Activated T-cell treated with anti-CD3 and anti-CD28 coated beads, Interleukin-2, amount 50 U/mL, for 24 hours (primary cell): ENCODE results near the gene KCNQ1OT1.

Source experiments
- DNase-seq: peaks from one replicate; pipeline ENCODE4 v3.0.0-alpha.2; 2020
- H3K27ac Mint-ChIP-seq: 2 replicates; pipeline ENCODE4 v1.8.0; 2020; ENCODE audit warnings: mild to moderate bottlenecking, mixed read lengths
- H3K27me3 Mint-ChIP-seq: 2 replicates; pipeline ENCODE4 v1.8.0; 2020; ENCODE audit warnings: mixed read lengths
- H3K36me3 Mint-ChIP-seq: 2 replicates; pipeline ENCODE4 v1.8.0; 2020; ENCODE audit warnings: low read depth, mixed read lengths
- H3K4me1 Mint-ChIP-seq: 2 replicates; pipeline ENCODE4 v1.8.0; 2020; ENCODE audit warnings: low read depth, mixed read lengths
- H3K4me3 Mint-ChIP-seq: 2 replicates; pipeline ENCODE4 v1.8.0; 2020; ENCODE audit warnings: mild to moderate bottlenecking, moderate library complexity, mixed read lengths
- H3K9me3 Mint-ChIP-seq: 2 replicates; pipeline ENCODE4 v1.8.0; 2020; ENCODE audit warnings: mixed read lengths

KCNQ1OT1 gene

DNA sequence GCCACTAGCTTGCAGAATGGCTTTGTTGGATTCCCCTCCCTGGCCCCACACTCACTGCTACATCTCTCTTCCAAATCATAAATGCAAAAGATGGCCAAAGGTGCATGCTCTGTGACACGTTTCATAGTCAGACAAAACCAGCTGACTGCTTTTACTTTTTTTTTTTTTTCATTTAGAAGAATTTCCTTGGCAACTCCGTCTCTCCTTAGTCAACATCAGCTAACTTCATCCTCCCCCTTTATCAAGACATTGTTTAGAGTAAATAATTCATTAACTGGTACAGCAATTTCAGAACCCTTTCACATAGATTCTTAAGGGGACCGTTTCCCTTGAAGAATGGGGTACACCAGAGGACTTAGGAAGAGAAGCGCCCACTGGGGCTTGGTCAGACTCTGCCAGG, 16.0 kb downstream of the KCNQ1OT1 start:
- H3K27me3 Mint-ChIP-seq: no peaks in the 10 kb centered on the region
- DNase-seq: no peak
- no peak overlapping the region for H3K4me3 Mint-ChIP-seq
- H3K36me3 Mint-ChIP-seq: peaks cover 4% of the 10 kb centered on the region
- H3K4me1 Mint-ChIP-seq: peaks cover 3% of the 10 kb centered on the region
- no peak overlapping the region for H3K27ac Mint-ChIP-seq
- no peaks in the 10 kb centered on the region for H3K9me3 Mint-ChIP-seq

GRCh38 chr11:2681408-2682145, 18.2 kb downstream of the KCNQ1OT1 start:
- Mint-ChIP-seq H3K27ac (peak overlapping the region; percentile 34), H3K27me3 (no peaks in the 10 kb centered on the region), H3K9me3 (no peaks in the 10 kb centered on the region), H3K4me1 (peaks cover 3% of the 10 kb centered on the region), H3K36me3 (peaks cover 8% of the 10 kb centered on the region), H3K4me3 (no peak overlapping the region)
- peak; percentile 3 for DNase-seq

DNA sequence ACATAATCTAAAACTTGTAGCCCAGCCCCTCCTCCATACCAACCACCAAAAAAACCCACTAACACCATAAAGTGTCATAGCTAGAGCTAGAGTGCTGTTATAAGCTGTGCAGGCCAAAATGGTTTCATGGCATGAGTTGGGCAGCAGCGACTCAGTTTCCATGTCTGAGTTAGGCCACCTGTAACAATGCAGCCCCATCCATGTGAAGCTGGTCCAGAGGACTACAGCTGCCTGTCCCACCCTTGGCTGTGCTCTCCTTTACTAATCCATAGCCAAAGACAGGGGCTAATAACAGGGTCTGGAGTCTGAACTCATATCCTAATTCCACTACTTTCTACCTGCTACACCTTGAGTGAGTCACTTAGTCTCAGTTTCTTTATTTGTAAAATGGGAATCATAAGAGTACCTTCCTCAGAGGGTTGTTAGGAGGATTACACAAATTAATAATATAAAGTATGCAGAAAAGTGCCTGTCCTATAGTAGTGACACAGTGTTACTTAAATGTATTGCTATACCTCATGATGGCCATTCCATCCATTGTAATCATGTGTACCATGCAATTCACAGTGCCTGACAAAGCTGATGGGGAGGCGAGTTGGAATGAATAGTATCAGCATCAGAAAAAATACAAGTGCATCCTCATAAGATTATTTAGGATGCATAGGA, 20.6 kb downstream of the KCNQ1OT1 start:
- Mint-ChIP-seq H3K4me3 (no peak overlapping the region), H3K9me3 (no peaks in the 10 kb centered on the region), H3K36me3 (peaks cover 3% of the 10 kb centered on the region), H3K4me1 (peaks cover 3% of the 10 kb centered on the region), H3K27me3 (no peaks in the 10 kb centered on the region), H3K27ac (no peak overlapping the region)
- peak; percentile 6 for DNase-seq

- peaks cover 3% of the 10 kb centered on the region for H3K36me3 Mint-ChIP-seq
- H3K27ac Mint-ChIP-seq: no peak overlapping the region
- no peaks in the 10 kb centered on the region for H3K27me3 Mint-ChIP-seq
- H3K4me1 Mint-ChIP-seq: peaks cover 3% of the 10 kb centered on the region
- DNase-seq: no peak
- H3K9me3 Mint-ChIP-seq: no peaks in the 10 kb centered on the region
- no peak overlapping the region for H3K4me3 Mint-ChIP-seq
These were observed 21.4 kb downstream of the KCNQ1OT1 start for GRCh38 chr11:2678396-2678795.

- H3K27ac Mint-ChIP-seq: no peak overlapping the region
These were observed 22.7 kb downstream of the KCNQ1OT1 start for GRCh38 chr11:2677127-2677526.

DNA sequence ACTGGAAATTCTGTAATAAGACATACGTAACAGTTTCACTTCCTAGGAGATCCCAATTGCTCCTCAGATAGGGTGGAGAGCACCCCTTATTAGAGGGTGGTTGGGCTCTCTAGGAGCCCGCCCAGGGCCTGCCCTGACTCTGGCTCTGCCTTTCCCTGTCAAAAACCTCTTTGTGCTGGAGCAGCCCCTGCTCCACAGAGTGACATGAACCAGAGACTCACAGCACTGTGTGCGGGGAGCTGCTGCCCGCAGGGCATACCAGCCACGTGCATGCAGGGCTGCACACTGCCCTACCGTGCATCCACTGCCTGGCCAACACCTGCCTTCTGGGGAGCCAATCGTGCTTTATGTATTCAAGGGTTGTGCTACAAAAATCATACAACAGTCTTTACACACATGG, 24.3 kb downstream of the KCNQ1OT1 start:
- Mint-ChIP-seq H3K27me3 (no peaks in the 10 kb centered on the region), H3K4me3 (no peak overlapping the region), H3K36me3 (peaks cover 3% of the 10 kb centered on the region), H3K27ac (no peak overlapping the region), H3K4me1 (peaks cover 3% of the 10 kb centered on the region), H3K9me3 (no peaks in the 10 kb centered on the region)
- DNase-seq: peak; percentile 12

More at GRCh38 chr11:2677127-2677526, 22.7 kb downstream of the KCNQ1OT1 start:
- Mint-ChIP-seq H3K9me3 (no peaks in the 10 kb centered on the region), H3K4me3 (no peak overlapping the region), H3K36me3 (peaks cover 3% of the 10 kb centered on the region), H3K27me3 (no peaks in the 10 kb centered on the region), H3K4me1 (peaks cover 3% of the 10 kb centered on the region)
- no peak for DNase-seq

- Mint-ChIP-seq H3K27me3 (no peaks in the 10 kb centered on the region), H3K36me3 (peaks cover 3% of the 10 kb centered on the region), H3K9me3 (no peaks in the 10 kb centered on the region), H3K27ac (no peak overlapping the region), H3K4me3 (no peak overlapping the region), H3K4me1 (peaks cover 3% of the 10 kb centered on the region)
- no peak for DNase-seq
These were observed 25.1 kb downstream of the KCNQ1OT1 start for GRCh38 chr11:2674658-2675131.

GRCh38 chr11:2673871-2674471, 25.8 kb downstream of the KCNQ1OT1 start:
- H3K4me3 Mint-ChIP-seq: no peak overlapping the region
- no peaks in the 10 kb centered on the region for H3K9me3 Mint-ChIP-seq
- H3K27ac Mint-ChIP-seq: no peak overlapping the region
- H3K36me3 Mint-ChIP-seq: peaks cover 3% of the 10 kb centered on the region
- DNase-seq: peak; percentile 11
- no peaks in the 10 kb centered on the region for H3K4me1 Mint-ChIP-seq
- H3K27me3 Mint-ChIP-seq: no peaks in the 10 kb centered on the region

DNA sequence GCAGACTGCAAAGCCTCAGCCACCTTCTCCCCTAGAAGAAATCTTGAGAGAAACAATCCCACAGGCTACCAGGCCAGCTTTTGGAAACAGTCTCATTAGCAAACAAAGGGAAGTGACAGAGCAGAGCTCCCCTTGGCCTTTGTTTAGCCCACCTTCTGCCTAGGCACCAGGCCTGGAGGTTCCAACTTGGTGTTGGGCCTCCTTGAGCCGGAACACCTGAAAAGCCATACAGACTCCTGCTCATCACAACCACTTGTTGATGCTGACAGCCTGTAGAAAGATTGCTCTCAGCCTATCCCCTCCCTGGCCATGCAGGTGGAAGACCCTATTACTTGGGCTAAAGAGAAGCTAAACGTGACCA, 26.6 kb downstream of the KCNQ1OT1 start:
- Mint-ChIP-seq H3K9me3 (no peaks in the 10 kb centered on the region), H3K4me1 (no peaks in the 10 kb centered on the region), H3K36me3 (no peaks in the 10 kb centered on the region), H3K4me3 (no peak overlapping the region), H3K27ac (no peak overlapping the region), H3K27me3 (no peaks in the 10 kb centered on the region)
- DNase-seq: peak; percentile 15

DNA sequence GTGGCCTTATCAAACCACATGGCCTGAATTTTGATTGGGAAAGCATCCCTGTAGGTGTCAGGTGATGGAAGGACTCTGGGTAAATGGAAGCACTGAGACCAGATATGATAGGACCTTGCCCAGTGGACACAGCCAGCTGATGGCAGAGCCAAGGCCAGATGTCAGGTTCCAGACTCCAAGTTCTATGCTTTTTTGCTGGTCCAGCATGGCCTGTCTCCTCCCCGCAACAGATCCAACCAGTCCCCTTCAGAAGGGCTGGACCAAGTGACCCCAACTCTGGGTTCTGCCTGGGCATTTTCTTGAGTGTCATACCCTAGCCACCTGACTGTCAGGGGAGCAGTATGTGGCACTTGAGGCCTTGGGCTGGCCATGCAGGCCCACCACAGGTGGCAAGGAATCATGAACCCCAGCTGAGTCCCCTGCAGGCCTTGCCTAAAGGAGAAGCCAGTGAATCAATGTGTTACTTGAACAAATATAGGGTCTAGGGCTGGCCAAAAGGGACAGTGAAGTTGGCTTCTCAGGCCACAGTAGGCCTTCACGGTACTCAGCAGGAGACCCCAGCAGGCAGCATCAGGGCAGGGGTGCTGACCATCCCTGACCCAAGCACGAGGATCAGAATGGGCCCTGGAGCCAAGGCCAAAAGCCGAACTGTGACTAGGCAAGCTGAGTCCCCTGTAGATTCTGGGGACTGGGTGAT, 27.1 kb downstream of the KCNQ1OT1 start:
- Mint-ChIP-seq H3K27me3 (no peaks in the 10 kb centered on the region), H3K36me3 (no peaks in the 10 kb centered on the region)
- DNase-seq: peak; percentile 16

DNA sequence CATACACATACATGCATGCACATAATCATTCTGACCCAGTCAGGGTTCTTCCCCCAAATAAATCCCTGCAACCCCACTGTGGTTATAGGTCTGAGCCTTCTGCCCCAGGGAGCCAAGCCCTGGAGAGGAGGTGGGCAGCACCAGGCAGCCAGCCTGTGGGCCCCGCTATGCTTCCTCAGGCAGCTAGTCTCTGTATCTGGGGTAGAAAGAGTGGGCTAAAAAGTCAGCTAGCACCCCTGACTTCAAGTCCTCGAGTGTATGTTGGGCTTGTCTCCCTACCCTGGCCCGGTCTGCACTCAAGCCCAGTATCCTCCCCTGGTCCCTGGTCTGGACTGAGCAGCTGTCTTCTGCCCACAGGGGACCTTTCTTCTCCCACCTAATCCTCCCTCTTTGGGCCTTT, 28.0 kb downstream of the KCNQ1OT1 start:
- no peak for DNase-seq
- Mint-ChIP-seq H3K9me3 (no peaks in the 10 kb centered on the region), H3K4me1 (no peaks in the 10 kb centered on the region), H3K27ac (no peak overlapping the region), H3K4me3 (no peak overlapping the region), H3K36me3 (no peaks in the 10 kb centered on the region), H3K27me3 (no peaks in the 10 kb centered on the region)

More for the DNA sequence above, 27.1 kb downstream of the KCNQ1OT1 start:
- H3K27ac Mint-ChIP-seq: no peak overlapping the region
- H3K4me1 Mint-ChIP-seq: no peaks in the 10 kb centered on the region
- H3K9me3 Mint-ChIP-seq: no peaks in the 10 kb centered on the region
- H3K4me3 Mint-ChIP-seq: no peak overlapping the region

- H3K4me1 Mint-ChIP-seq: no peaks in the 10 kb centered on the region
- no peak overlapping the region for H3K4me3 Mint-ChIP-seq
- peak; percentile 18 for DNase-seq
- H3K27ac Mint-ChIP-seq: no peak overlapping the region
- H3K9me3 Mint-ChIP-seq: no peaks in the 10 kb centered on the region
- no peaks in the 10 kb centered on the region for H3K36me3 Mint-ChIP-seq
- no peaks in the 10 kb centered on the region for H3K27me3 Mint-ChIP-seq
These were observed 29.2 kb downstream of the KCNQ1OT1 start for GRCh38 chr11:2670541-2671100.

GRCh38 chr11:2669634-2670469, 29.9 kb downstream of the KCNQ1OT1 start:
- Mint-ChIP-seq H3K4me3 (no peak overlapping the region), H3K9me3 (no peaks in the 10 kb centered on the region), H3K4me1 (no peaks in the 10 kb centered on the region), H3K27ac (no peak overlapping the region), H3K36me3 (no peaks in the 10 kb centered on the region), H3K27me3 (no peaks in the 10 kb centered on the region)
- peak; percentile 11 for DNase-seq

DNA sequence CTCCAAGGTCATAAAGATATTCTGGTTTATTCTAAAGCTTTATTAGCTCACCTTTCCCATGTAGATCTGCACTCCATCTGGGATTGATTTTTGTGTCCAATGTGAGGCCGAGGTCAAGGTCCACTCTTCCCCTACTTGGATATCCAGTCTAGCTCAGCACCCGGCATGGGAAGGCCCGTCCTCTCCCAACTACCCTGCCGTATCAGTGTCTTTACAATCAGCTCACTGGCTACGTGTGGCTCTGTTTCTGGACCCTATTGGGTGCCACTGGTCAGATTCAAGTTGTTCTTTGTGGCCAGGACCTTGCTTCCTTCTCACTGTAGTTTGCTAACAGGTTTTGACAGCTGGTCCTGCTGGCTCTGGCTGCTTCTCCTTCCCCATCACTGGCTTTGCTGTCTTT, 30.9 kb downstream of the KCNQ1OT1 start:
- Mint-ChIP-seq H3K27ac (no peak overlapping the region), H3K27me3 (no peaks in the 10 kb centered on the region), H3K4me1 (no peaks in the 10 kb centered on the region), H3K4me3 (no peak overlapping the region), H3K36me3 (no peaks in the 10 kb centered on the region), H3K9me3 (no peaks in the 10 kb centered on the region)
- no peak for DNase-seq
